ENCODE data around the gene CENPL.
"Not testable (repeated sequence)": the region's sequence is repeated elsewhere in the genome, so short reads cannot be mapped to it uniquely, and the experiment has no call there.

CENPL gene

DNA sequence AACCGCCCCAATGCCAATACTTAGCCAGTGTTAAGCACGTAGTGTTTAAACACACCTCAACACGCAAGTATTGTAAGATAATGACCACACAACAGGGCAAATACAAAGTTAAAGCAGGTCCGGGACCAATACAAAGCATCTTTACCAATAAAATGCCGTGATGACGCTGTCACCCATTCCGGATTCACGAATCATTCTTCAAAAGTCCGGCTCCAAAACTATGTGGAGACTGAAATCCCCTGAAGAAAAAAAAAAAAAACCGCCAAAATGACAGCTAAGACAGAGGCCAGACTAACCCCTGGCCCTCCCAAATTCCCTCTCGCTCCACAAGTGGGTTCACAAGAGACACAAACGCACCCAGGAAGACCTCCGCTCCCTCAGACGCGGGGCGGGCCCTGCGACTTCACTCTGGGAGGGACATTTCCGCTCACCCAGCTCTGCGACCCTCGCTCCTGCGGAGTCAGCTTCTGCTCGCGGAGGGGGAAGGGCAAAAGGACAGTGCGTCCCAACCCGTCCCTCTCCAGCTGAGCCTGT lies 835 bp downstream of the CENPL start:
- H3K4me3 ChIP-seq (ENCODE audit: low read depth, low read length), result peak overlapping the region; percentile 75
- in situ Hi-C loops (cut with HindIII; ENCODE audit: low sequenced_read_pairs), result no loop called here
- DNase-seq (ENCODE audit: low read depth, low spot score), result no peak
- TF ChIP-seq, protein P1, sequence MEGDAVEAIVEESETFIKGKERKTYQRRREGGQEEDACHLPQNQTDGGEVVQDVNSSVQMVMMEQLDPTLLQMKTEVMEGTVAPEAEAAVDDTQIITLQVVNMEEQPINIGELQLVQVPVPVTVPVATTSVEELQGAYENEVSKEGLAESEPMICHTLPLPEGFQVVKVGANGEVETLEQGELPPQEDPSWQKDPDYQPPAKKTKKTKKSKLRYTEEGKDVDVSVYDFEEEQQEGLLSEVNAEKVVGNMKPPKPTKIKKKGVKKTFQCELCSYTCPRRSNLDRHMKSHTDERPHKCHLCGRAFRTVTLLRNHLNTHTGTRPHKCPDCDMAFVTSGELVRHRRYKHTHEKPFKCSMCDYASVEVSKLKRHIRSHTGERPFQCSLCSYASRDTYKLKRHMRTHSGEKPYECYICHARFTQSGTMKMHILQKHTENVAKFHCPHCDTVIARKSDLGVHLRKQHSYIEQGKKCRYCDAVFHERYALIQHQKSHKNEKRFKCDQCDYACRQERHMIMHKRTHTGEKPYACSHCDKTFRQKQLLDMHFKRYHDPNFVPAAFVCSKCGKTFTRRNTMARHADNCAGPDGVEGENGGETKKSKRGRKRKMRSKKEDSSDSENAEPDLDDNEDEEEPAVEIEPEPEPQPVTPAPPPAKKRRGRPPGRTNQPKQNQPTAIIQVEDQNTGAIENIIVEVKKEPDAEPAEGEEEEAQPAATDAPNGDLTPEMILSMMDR (IDR thresholded peaks at IDR 0.05; ENCODE audit: low read depth, low read length), result no peak

DNA sequence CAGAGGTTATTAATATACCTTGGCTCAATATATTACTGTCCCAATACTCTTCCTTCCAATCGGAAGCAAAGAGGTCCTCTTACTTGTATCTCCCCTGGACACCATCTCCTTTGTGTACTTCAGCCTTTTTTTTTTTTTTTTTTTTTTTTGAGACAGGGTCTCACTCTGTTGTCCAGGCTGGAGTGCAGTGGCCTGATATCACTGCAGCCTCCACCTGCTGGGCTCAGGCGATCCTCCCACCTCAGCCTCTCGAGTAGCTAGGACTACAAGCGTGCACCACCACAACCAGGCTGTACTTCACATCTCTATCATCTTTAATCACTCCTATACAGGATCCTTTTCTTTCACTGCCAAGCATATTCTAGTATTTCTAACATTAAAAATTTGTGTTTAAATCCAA lies 3.0 kb downstream of the CENPL start:
- in situ Hi-C loops (cut with HindIII; ENCODE audit: low sequenced_read_pairs), result no loop called here
- DNase-seq (ENCODE audit: low read depth, low spot score), result no peak
- no peak overlapping the region for H3K4me3 ChIP-seq (ENCODE audit: low read depth, low read length)
- TF ChIP-seq, protein P1 (IDR thresholded peaks at IDR 0.05; ENCODE audit: low read depth, low read length), result no peak

DNA sequence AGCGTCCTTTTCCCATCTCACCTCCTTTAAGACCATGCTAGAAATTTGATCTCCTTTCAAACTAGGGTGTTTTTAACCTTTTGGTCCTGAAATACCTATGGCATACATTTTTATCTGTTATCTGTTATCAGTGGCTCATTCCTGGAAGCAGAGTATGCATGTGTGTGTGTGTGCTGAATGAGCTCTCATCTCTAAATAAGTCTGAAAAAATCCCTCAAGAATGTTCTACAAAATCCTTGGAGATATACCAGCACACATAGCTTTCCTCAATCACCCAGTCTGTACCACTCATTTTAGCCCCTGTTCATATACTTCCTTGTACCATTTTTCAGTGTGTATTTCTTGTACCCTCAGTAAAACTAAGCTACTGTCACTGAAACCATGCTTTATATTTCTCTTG lies 6.2 kb downstream of the CENPL start:
- TF ChIP-seq, protein P1 (IDR thresholded peaks at IDR 0.05; ENCODE audit: low read depth, low read length), result no peak
- in situ Hi-C loops (cut with HindIII; ENCODE audit: low sequenced_read_pairs), result no loop called here

DNA sequence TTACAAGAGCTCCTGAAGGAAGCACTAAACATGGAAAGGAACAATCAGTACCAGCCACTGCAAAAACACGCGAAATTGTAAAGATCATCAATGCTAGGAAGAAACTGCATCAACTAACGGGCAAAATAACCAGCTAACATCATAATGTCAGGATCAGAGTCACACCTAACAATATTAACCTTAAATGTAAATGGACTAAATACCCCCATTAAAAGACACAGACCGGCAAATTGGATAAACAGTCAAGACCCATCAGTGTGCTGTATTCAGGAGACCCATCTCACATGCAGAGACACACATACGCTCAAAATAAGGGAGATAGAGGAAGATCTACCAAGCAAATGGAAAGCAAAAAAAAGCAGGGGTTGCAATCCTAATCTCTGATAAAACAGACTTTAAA lies 11.0 kb downstream of the CENPL start:
- in situ Hi-C loops (cut with HindIII; ENCODE audit: low sequenced_read_pairs); DNase-seq (ENCODE audit: low read depth, low spot score); H3K4me3 ChIP-seq (ENCODE audit: low read depth, low read length): not testable (repeated sequence)

More for the DNA sequence above, 6.2 kb downstream of the CENPL start:
- H3K4me3 ChIP-seq (ENCODE audit: low read depth, low read length), result no peak overlapping the region
- no peak for DNase-seq (ENCODE audit: low read depth, low spot score)

DNA sequence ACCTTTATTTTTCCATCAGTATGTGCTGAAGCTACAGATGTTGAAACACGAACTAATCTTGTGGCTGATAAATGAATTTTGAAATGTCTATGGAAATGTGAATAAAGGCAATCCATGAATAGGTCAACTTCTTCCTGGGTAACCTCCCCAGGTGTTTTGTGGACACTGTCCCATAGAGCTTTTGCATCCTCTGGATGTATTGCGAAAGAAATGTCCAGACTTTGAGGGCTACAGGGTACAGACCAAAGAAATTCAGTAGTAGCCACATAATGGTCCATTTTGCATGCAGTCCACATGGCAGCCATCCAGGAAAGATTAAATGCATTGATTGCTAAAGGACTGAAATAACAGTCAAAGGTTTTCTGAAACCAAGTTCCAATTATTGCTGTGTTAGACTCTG lies 21.7 kb downstream of the CENPL start:
- in situ Hi-C loops (cut with HindIII; ENCODE audit: low sequenced_read_pairs), result no loop called here
- DNase-seq (ENCODE audit: low read depth, low spot score), result peak; percentile 23
- H3K4me3 ChIP-seq (ENCODE audit: low read depth, low read length), result no peak overlapping the region
- TF ChIP-seq, protein P1 (IDR thresholded peaks at IDR 0.05; ENCODE audit: low read depth, low read length), result no peak

DNA sequence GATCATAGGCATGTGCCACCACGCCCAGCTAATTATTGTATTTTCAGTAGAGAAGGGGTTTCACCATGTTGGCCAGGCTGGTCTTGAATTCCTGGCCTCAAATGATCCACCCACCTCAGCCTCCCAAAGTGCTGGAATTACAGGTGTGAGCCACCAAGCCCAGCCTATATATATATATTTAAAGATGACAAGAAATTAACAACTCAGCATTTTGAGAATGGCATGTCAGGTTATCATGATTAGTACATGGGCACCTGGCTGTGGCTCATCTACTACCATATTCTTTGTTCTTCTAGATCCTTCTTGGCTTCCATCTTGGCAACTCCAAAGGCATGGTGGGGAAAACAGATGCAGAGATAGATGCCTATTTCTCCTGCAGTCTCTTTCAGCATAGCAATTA lies 24.7 kb downstream of the CENPL start:
- H3K4me3 ChIP-seq (ENCODE audit: low read depth, low read length); in situ Hi-C loops (cut with HindIII; ENCODE audit: low sequenced_read_pairs); DNase-seq (ENCODE audit: low read depth, low spot score): not testable (repeated sequence)

DNA sequence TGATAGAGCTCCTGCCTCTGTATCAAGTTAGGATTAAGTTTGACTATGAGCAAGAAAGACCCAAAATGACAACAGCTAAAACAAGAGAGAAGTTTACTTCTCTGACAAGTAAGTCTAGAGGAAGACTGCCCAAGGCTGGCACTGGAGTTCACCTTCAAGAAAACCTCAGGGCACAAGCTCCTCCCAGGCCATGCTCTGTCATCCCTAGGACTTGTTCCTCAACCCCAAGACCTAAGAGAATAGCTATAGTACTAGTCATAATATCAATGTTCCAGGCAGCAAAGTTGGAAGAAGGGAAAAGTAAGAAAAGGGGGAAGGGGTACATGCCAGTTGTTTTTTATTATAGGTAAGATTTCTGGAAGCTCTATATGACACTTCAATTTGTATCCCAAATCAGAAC lies 26.6 kb downstream of the CENPL start:
- no peak overlapping the region for H3K4me3 ChIP-seq (ENCODE audit: low read depth, low read length)
- in situ Hi-C loops (cut with HindIII; ENCODE audit: low sequenced_read_pairs), result no loop called here
- no peak for DNase-seq (ENCODE audit: low read depth, low spot score)
- TF ChIP-seq, protein P1 (IDR thresholded peaks at IDR 0.05; ENCODE audit: low read depth, low read length), result no peak

DNA sequence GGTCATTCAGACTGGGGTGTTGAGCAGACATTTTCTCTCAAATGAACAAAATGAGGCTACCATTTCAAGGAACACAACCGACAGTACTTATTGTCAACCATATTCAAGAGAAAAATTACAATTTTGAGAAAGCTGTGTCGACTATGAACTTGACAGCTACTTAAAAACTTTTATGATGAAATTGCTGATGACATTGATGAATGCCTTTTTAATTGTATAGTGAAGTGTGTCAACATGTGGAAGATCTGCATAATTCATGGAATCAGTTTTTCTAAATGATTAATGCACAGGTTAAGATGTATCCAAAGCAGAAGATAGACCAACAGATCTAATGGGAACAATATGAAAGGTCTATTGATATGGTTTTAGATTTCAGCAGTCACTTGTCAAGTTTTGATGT lies 34.8 kb downstream of the CENPL start:
- TF ChIP-seq, protein P1 (IDR thresholded peaks at IDR 0.05; ENCODE audit: low read depth, low read length), result no peak
- DNase-seq (ENCODE audit: low read depth, low spot score), result no peak
- in situ Hi-C loops (cut with HindIII; ENCODE audit: low sequenced_read_pairs), result no loop called here
- H3K4me3 ChIP-seq (ENCODE audit: low read depth, low read length), result no peak overlapping the region

All from astrocyte of the spinal cord (primary cell).